HEK293T (cell line): Measurements from ENCODE around the gene CAMK2G.

Experiments used
- FOXA1 ChIP-seq: fragments of 450-650 bp; IDR thresholded peaks from 2 replicates; pipeline ENCODE4 v1.6.1; 2016; ENCODE audit warnings: mild to moderate bottlenecking
- FOXK2 ChIP-seq: fragments of 450-650 bp; IDR thresholded peaks from 2 replicates; pipeline ENCODE4 v1.6.1; 2016; ENCODE audit warnings: mild to moderate bottlenecking
- HDGF ChIP-seq: fragments of 450-650 bp; IDR thresholded peaks from 2 replicates; pipeline ENCODE4 v1.6.1; 2017; ENCODE audit warnings: antibody characterized with exemption, borderline replicate concordance
- L3MBTL2 ChIP-seq: fragments of 450-650 bp; conservative IDR thresholded peaks from 2 replicates; pipeline ENCODE4 v1.6.1; 2016; ENCODE audit warnings: mild to moderate bottlenecking
- NFRKB ChIP-seq: fragments of 450-650 bp; IDR thresholded peaks from 2 replicates; pipeline ENCODE4 v1.6.1; 2016; ENCODE audit warnings: mild to moderate bottlenecking, moderate library complexity
- SP1 ChIP-seq: fragments of 450-650 bp; IDR thresholded peaks from 2 replicates; pipeline ENCODE4 v1.6.1; 2017
- TF ChIP-seq, protein P1 (sequence below): fragments of 450-650 bp; IDR thresholded peaks from 2 replicates; pipeline ENCODE4 v1.6.1; 2016

DNA sequence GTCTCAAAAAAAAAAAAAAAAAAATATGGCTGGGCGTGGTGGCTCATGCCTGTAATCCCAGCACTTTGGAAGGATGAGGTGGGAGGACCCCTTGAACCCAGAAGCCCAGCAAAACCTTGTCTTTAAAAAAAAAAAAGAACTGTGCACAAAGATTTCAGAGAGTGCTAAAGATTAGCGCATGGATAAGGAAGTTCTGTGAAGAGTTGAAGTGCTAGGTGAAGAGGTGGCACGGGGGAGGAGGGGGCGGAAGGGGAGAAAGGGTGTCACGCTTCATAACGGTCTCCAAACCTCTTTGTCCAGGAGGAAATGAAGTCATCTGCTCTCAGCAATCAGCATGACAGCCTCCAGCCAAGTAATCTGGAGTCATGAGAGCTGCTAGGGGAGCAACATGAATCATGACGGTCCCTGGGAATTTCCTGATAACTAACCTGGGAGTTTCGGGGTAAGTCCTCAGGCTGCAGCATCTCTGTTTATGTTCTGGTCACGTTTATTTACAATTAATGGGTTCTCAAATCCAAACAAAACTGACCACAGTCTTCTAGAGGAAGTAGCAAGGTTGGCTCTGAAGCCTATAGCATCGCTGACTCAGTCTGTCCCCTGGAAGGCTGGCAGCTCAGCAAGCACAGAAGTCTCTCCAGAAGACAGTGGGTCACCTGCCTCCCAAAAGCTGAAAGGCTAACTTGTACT lies 34.6 kb upstream of the CAMK2G start:
- TF ChIP-seq, protein P1, sequence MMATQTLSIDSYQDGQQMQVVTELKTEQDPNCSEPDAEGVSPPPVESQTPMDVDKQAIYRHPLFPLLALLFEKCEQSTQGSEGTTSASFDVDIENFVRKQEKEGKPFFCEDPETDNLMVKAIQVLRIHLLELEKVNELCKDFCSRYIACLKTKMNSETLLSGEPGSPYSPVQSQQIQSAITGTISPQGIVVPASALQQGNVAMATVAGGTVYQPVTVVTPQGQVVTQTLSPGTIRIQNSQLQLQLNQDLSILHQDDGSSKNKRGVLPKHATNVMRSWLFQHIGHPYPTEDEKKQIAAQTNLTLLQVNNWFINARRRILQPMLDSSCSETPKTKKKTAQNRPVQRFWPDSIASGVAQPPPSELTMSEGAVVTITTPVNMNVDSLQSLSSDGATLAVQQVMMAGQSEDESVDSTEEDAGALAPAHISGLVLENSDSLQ, result peak; percentile 70
- TF ChIP-seq FOXK2 (no peak), FOXA1 (no peak), SP1 (no peak), NFRKB (no peak), HDGF (no peak), L3MBTL2 (no peak)
